Activated CD8-positive, alpha-beta T cell treated with anti-CD3 and anti-CD28 coated beads, Interleukin-2, amount 10 ng/mL, durations not matched to agents 7 days and 5 days (primary cell): ENCODE results near the gene VAV2. TPM values are rescaled to one million over a fixed set of nuclear protein-coding genes. Genes with fewer than 3 reads are reported as not detected.

Experiments used
- ATAC-seq: fragments of 150-1000 bp; cut with Tn5 transposase; one replicate; pipeline ENCODE4 v1.10.0; 2021; ENCODE audit warnings: moderate library complexity
- CTCF ChIA-PET: fragments of 350-600 bp; sonication (Branson Sonifier 250); formaldehyde crosslinking; loops from one replicate; lab custom pipeline; 2021; ENCODE audit warnings: antibody characterized with exemption; lab: Charles Lee
- POLR2A ChIA-PET: fragments of 350-600 bp; sonication (Branson Sonifier 250); formaldehyde crosslinking; loops from one replicate; lab custom pipeline; 2021; ENCODE audit warnings: antibody characterized with exemption; lab: Charles Lee
- DNase-seq: peaks from one replicate; pipeline ENCODE4 v3.0.0-alpha.2; 2020
- H3K27ac Mint-ChIP-seq: one replicate; pipeline ENCODE4 v1.8.0; 2021; ENCODE audit warnings: mild to moderate bottlenecking, mixed read lengths
- H3K27me3 Mint-ChIP-seq: one replicate; pipeline ENCODE4 v1.8.0; 2021; ENCODE audit warnings: low read depth, mixed read lengths
- H3K36me3 Mint-ChIP-seq: one replicate; pipeline ENCODE4 v1.8.0; 2021; ENCODE audit warnings: low read depth, mixed read lengths
- H3K4me1 Mint-ChIP-seq: one replicate; pipeline ENCODE4 v1.8.0; 2021; ENCODE audit warnings: low read depth, mixed read lengths
- H3K4me3 Mint-ChIP-seq: one replicate; pipeline ENCODE4 v1.8.0; 2021; ENCODE audit warnings: mild to moderate bottlenecking, mixed read lengths
- H3K9me3 Mint-ChIP-seq: one replicate; pipeline ENCODE4 v1.8.0; 2022; ENCODE audit warnings: mixed read lengths; ENCODE audit not compliant: insufficient read depth
- total RNA-seq, 2 experiments: library from RNA; stranded (reverse); gene quantifications; one replicate each; pipeline ENCODE4 v1.2.3, GENCODE V29; 2021

Gene VAV2
- total RNA-seq, 2 experiments from 2014 or later: 10.1 to 10.3 TPM

DNA sequence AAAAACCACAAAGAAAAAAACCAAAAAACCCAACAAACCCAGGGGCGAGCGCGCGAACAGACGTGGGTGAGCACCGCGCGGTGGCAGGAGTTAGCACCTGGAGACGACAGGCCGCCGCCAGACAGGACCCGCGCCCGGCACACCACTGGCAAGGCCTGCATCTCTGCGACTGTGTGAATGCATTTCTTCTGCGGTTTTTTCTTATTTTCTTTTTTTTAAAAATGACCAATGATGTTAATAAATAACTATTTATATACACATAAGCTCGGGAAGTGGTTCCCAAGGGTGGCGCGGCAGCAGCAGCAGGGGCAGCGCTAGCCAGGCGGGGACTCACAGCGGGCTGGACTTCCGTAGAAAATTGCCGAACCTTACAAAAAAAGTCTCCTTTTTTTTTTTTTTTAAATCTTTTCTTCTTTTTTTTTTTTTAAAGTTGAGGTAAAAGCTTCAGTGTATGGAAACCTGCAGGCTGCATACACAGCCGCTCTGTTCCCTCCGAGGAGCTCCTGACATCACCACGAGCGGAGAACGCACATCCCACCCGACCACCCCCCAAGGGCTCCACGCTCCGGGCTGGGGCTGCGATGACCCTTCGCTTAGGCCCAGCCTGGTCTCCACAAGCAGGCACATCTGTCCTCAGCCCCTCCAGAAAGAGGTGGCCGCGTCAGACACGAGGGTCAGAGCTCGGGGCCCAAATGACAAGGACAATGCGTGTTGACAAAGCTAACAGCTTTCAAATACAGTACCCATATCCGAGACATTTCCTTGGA is 40.5 kb upstream of the VAV2 start:
- Mint-ChIP-seq H3K9me3 (no peaks in the 10 kb centered on the region), H3K27me3 (no peaks in the 10 kb centered on the region), H3K4me1 (no peaks in the 10 kb centered on the region), H3K27ac (no peak overlapping the region), H3K36me3 (peaks cover 44% of the 10 kb centered on the region), H3K4me3 (no peak overlapping the region)
- ChIA-PET CTCF (no interaction called here), POLR2A (interaction anchor here (0.6 to 0.7 kb wide), 2 partner anchors 477 to 1675 kb away, joined by 3 read pairs; no protein-coding TSS in a partner anchor)
- DNase-seq (no peak), ATAC-seq (no peak)

DNA sequence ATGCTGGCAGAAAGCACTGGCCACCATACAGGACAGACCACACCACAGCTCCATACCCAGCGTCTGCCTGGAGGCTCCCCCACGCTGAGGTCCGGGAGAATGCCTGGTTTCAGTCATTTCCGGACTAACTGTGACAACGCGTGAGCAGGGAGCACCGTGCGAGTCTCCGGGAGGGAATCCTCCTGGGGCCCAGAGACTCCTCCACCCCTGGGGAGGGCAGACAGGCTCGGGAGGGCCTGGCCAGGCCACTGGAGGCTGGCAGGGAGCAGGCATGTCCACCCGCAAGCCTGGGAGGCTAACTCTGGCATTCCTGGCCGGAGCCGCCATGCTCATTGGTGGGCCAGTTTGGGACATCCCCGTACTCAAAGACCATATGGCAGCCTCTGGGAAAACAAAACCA is 39.7 kb upstream of the VAV2 start:
- no peaks in the 10 kb centered on the region for H3K9me3 Mint-ChIP-seq
- H3K27me3 Mint-ChIP-seq: no peaks in the 10 kb centered on the region
- CTCF ChIA-PET: no interaction called here
- H3K4me3 Mint-ChIP-seq: no peak overlapping the region
- ATAC-seq (no peak), DNase-seq (no peak)
- POLR2A ChIA-PET: no interaction called here
- peaks cover 5% of the 10 kb centered on the region for H3K4me1 Mint-ChIP-seq
- H3K36me3 Mint-ChIP-seq: peaks cover 45% of the 10 kb centered on the region
- H3K27ac Mint-ChIP-seq: no peak overlapping the region

DNA sequence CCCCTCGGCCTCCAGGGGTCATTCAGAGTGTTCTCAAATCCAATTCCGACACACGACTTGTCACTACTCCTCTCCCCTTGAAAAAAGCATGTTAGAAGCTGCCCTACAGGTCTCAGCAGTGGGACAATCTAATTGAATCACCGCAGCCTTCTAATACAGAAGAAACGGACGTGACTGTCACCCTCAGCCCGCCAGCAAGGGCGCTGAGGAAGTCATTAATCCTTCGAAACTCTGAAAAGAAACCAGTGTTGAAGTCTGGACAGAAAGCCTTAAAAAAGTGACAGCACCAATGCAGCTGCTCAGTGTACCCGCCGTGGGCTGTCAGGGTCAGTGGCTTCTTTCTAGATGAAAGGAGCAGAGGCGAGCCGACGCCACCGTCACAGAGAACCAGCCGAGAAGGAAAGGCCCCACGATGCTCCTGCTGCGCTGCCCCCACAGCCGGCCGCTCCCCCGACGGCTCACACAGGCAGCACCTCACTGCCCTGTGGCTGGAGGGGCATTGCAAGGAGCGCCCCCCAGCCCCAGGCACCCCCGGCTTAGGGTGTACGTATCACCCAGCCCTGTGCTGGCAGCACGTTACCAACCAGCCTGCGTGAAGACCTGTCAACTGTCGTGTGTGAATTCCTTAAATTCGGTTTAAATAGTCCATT is 38.8 kb upstream of the VAV2 start:
- CTCF ChIA-PET: no interaction called here
- peaks cover 38% of the 10 kb centered on the region for H3K36me3 Mint-ChIP-seq
- POLR2A ChIA-PET: no interaction called here

GRCh38 chr9:134029248-134030226 is 37.4 kb upstream of the VAV2 start:
- CTCF ChIA-PET: no interaction called here
- no peak overlapping the region for H3K4me3 Mint-ChIP-seq
- no peaks in the 10 kb centered on the region for H3K9me3 Mint-ChIP-seq
- H3K27ac Mint-ChIP-seq: no peak overlapping the region
- ATAC-seq: no peak
- POLR2A ChIA-PET: no interaction called here
- peaks cover 27% of the 10 kb centered on the region for H3K36me3 Mint-ChIP-seq
- H3K4me1 Mint-ChIP-seq: peaks cover 13% of the 10 kb centered on the region
- no peaks in the 10 kb centered on the region for H3K27me3 Mint-ChIP-seq
- DNase-seq: no peak

More for the DNA sequence above, 38.8 kb upstream of the VAV2 start:
- H3K27ac Mint-ChIP-seq: no peak overlapping the region
- peaks cover 13% of the 10 kb centered on the region for H3K4me1 Mint-ChIP-seq
- DNase-seq (no peak), ATAC-seq (no peak)
- no peak overlapping the region for H3K4me3 Mint-ChIP-seq
- H3K27me3 Mint-ChIP-seq: no peaks in the 10 kb centered on the region
- no peaks in the 10 kb centered on the region for H3K9me3 Mint-ChIP-seq

- no peak overlapping the region for H3K27ac Mint-ChIP-seq
- no peaks in the 10 kb centered on the region for H3K9me3 Mint-ChIP-seq
- CTCF ChIA-PET: no interaction called here
- DNase-seq (no peak), ATAC-seq (no peak)
- H3K4me1 Mint-ChIP-seq: peaks cover 16% of the 10 kb centered on the region
- POLR2A ChIA-PET: no interaction called here
- no peak overlapping the region for H3K4me3 Mint-ChIP-seq
- H3K27me3 Mint-ChIP-seq: no peaks in the 10 kb centered on the region
- H3K36me3 Mint-ChIP-seq: peaks cover 23% of the 10 kb centered on the region
Measured at GRCh38 chr9:134028575-134029247, 36.6 kb upstream of the VAV2 start.

GRCh38 chr9:134028076-134028475 is 36.0 kb upstream of the VAV2 start:
- POLR2A ChIA-PET: interaction anchor here (1.0 kb wide), 1 partner anchor 39 kb away, joined by 3 read pairs; no protein-coding TSS in a partner anchor
- Mint-ChIP-seq H3K27ac (no peak overlapping the region), H3K27me3 (no peaks in the 10 kb centered on the region), H3K4me1 (peaks cover 16% of the 10 kb centered on the region), H3K36me3 (peaks cover 17% of the 10 kb centered on the region), H3K4me3 (no peak overlapping the region), H3K9me3 (no peaks in the 10 kb centered on the region)
- ATAC-seq (no peak), DNase-seq (no peak)
- CTCF ChIA-PET: no interaction called here

DNA sequence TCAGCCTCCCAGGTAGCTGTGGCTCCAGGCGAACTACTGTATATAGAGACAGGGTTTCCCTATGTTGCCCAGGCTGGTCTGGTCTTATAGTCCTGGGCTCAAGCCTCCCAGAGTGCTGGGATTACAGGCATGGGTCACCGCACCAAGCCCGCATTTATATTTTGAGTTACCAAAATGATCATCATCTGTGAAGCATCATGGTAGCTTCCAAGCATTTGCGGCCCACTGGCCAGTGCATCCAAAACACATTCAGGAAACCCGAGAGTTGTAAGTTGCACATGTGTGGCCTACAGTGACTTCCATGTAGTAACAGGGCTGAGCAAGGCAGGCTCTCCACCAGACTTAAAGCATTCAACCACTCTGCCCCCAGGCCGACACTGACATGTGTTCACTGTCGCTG is 35.4 kb upstream of the VAV2 start:
- Mint-ChIP-seq H3K27me3 (no peaks in the 10 kb centered on the region), H3K36me3 (peaks cover 13% of the 10 kb centered on the region), H3K9me3 (no peaks in the 10 kb centered on the region), H3K27ac (no peak overlapping the region), H3K4me1 (peaks cover 16% of the 10 kb centered on the region), H3K4me3 (no peak overlapping the region)
- ChIA-PET POLR2A (interaction anchor here (1.0 kb wide), 1 partner anchor 39 kb away, joined by 3 read pairs; no protein-coding TSS in a partner anchor), CTCF (no interaction called here)
- no peak for ATAC-seq
- DNase-seq: no peak

- ChIA-PET POLR2A (interaction anchor here (1.0 to 1.2 kb wide), 2 partner anchors 40 to 42 kb away, joined by 3 read pairs; no protein-coding TSS in a partner anchor), CTCF (no interaction called here)
- DNase-seq (no peak), ATAC-seq (no peak)
- Mint-ChIP-seq H3K27ac (no peak overlapping the region), H3K4me1 (peaks cover 16% of the 10 kb centered on the region), H3K4me3 (peak overlapping the region; percentile 56), H3K9me3 (no peaks in the 10 kb centered on the region), H3K27me3 (no peaks in the 10 kb centered on the region), H3K36me3 (peaks cover 13% of the 10 kb centered on the region)
Measured at GRCh38 chr9:134026981-134027380, 34.9 kb upstream of the VAV2 start.

- CTCF ChIA-PET: interaction anchor here (1.2 to 1.6 kb wide), 2 partner anchors 39 to 73 kb away, joined by 4 to 5 read pairs; no protein-coding TSS in a partner anchor
- peak overlapping the region; percentile 79 for H3K4me3 Mint-ChIP-seq
- POLR2A ChIA-PET: interaction anchor here (1.2 kb wide), 2 partner anchors 43 to 109 kb away, joined by 3 to 4 read pairs; partner anchors contain the start of gene WDR5
Measured at GRCh38 chr9:134026581-134026980, 34.5 kb upstream of the VAV2 start.

GRCh38 chr9:134025606-134026541 is 33.8 kb upstream of the VAV2 start:
- Mint-ChIP-seq H3K4me1 (peaks cover 16% of the 10 kb centered on the region), H3K36me3 (peaks cover 9% of the 10 kb centered on the region), H3K9me3 (no peaks in the 10 kb centered on the region), H3K27me3 (no peaks in the 10 kb centered on the region), H3K27ac (peak overlapping the region; percentile 70), H3K4me3 (peak overlapping the region; percentile 79)
- ATAC-seq (peak; percentile 71), DNase-seq (peak; percentile 72)
- ChIA-PET POLR2A (interaction anchor here (0.6 to 1.3 kb wide), 5 partner anchors 40 to 826 kb away, joined by 3 to 6 read pairs (median 4); partner anchors contain the start of gene WDR5), CTCF (interaction anchor here (0.6 to 1.6 kb wide), 9 partner anchors 8 to 73 kb away, joined by 3 to 5 read pairs (median 4); no protein-coding TSS in a partner anchor)

More at GRCh38 chr9:134026581-134026980, 34.5 kb upstream of the VAV2 start:
- peaks cover 13% of the 10 kb centered on the region for H3K36me3 Mint-ChIP-seq
- DNase-seq: no peak
- ATAC-seq: no peak
- no peaks in the 10 kb centered on the region for H3K27me3 Mint-ChIP-seq
- H3K9me3 Mint-ChIP-seq: no peaks in the 10 kb centered on the region
- no peak overlapping the region for H3K27ac Mint-ChIP-seq
- H3K4me1 Mint-ChIP-seq: peaks cover 16% of the 10 kb centered on the region
